ENCODE data around the gene MYRIP.
A peak's percentile ranks its signal among the peaks of the same experiment; 100 is the strongest.
"Not testable (repeated sequence)": the region's sequence is repeated elsewhere in the genome, so short reads cannot be mapped to it uniquely, and the experiment has no call there.

The MYRIP gene

DNA sequence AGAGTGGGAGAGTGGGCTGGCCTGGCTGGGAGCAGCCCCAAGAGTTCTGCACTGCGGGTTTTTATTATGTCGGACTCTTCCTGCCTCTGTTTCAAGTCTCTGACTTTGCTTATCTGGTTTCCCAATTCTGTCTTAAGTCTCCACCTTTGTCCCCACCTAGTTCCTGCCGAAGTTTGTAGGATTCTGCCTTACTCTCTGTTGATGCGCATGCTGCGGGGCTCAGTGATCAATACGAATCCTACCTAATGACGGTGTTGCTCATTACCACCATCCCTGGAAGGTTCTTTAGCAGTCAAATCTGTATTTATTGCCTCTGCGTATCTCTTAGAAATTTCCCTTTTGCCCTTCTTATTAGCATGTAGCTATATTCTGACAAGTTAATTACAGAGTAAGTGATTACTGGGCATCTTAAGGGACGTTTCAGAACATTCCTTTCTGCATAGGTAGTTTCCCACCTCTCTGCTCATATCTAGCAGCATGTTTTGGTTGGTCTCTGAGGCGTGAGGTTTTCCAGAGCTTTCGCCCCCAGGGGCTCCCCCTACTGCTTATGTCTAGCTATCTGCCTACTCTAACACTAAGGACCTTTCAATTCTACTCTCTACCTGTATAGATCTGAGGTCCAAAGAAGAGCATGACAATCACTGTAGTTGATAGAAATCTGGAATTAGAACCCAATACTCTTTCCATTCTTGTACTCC is 264.1 kb downstream of the MYRIP start:
- no peak for DNase-seq (ENCODE audit: extremely low read depth, low read depth)
- H3K4me3 ChIP-seq (replicated peaks; ENCODE audit: low read depth, low read length): no peak overlapping the region
- TF ChIP-seq, protein P1, sequence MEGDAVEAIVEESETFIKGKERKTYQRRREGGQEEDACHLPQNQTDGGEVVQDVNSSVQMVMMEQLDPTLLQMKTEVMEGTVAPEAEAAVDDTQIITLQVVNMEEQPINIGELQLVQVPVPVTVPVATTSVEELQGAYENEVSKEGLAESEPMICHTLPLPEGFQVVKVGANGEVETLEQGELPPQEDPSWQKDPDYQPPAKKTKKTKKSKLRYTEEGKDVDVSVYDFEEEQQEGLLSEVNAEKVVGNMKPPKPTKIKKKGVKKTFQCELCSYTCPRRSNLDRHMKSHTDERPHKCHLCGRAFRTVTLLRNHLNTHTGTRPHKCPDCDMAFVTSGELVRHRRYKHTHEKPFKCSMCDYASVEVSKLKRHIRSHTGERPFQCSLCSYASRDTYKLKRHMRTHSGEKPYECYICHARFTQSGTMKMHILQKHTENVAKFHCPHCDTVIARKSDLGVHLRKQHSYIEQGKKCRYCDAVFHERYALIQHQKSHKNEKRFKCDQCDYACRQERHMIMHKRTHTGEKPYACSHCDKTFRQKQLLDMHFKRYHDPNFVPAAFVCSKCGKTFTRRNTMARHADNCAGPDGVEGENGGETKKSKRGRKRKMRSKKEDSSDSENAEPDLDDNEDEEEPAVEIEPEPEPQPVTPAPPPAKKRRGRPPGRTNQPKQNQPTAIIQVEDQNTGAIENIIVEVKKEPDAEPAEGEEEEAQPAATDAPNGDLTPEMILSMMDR (IDR thresholded peaks at IDR 0.05; ENCODE audit: low read depth, low read length, missing control alignments): peak; percentile 6

DNA sequence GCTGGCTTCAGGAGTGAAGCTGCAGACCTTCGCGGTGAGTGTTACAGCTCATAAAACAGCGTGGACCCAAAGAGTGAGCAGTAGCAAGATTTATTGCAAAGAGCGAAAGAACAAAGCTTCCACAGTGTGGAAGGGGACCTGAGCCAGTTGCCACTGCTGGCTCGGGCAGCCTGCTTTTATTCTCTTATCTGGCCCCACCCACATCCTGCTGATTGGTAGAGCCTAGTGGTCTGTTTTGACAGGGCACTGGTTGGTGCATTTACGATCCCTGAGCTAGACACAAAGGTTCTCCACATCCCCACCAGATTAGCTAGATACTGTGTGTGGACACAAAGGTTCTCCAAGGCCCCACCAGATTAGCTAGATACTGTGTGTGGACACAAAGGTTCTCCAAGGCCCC is 267.7 kb downstream of the MYRIP start:
- not testable (repeated sequence) for DNase-seq (ENCODE audit: extremely low read depth, low read depth); H3K4me3 ChIP-seq (replicated peaks; ENCODE audit: low read depth, low read length)

DNA sequence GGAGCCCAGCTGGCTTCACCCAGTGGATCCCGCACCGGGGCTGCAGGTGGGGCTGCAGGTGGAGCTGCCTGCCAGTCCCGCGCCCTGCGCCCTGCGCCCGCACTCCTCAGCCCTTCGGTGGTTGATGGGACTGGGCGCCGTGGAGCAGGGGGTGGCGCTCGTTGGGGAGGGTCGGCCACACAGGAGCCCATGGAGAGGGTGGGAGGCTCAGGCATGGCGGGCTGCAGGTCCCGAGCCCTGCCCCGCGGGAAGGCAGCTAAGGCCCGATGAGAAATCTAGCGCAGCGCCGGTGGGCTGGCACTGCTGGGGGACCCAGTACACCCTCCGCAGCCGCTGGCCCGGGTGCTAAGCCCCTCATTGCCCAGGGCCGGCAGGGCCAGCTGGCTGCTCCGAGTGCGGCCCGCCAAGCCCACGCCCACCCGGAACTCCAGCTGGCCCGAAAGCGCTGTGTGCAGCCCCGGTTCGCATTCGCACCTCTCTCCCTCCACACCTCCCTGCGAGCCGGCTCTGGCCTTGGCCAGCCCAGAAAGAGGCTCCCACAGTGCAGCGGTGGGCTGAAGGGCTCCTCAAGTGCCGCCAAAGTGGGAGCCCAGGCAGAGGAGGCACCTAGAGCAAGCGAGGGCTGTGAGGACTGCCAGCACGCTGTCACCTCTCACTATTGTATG is 268.6 kb downstream of the MYRIP start:
- H3K4me3 ChIP-seq (replicated peaks; ENCODE audit: low read depth, low read length); DNase-seq (ENCODE audit: extremely low read depth, low read depth): not testable (repeated sequence)

DNA sequence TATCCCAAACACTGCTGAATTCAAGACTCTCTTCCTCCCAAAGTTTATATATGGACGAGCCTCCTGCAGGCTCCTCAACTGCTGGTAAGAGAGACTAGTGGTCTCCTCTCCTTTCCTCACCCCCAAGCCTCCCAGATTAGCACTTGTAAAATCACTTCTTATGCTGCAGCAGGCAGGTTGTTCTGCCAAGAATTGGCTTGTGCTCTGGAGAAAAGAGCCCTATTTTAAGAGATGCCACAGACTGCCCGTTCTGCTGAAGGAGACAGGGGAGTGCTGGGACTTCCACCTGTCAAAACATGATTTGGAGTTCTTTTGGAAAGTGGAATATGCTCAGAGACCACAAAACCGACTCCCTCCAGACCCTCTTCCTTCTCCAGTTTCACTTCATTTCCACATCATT is 269.2 kb downstream of the MYRIP start:
- DNase-seq (ENCODE audit: extremely low read depth, low read depth): no peak
- H3K4me3 ChIP-seq (replicated peaks; ENCODE audit: low read depth, low read length): no peak overlapping the region
- TF ChIP-seq, protein P1 (IDR thresholded peaks at IDR 0.05; ENCODE audit: low read depth, low read length, missing control alignments): no peak

DNA sequence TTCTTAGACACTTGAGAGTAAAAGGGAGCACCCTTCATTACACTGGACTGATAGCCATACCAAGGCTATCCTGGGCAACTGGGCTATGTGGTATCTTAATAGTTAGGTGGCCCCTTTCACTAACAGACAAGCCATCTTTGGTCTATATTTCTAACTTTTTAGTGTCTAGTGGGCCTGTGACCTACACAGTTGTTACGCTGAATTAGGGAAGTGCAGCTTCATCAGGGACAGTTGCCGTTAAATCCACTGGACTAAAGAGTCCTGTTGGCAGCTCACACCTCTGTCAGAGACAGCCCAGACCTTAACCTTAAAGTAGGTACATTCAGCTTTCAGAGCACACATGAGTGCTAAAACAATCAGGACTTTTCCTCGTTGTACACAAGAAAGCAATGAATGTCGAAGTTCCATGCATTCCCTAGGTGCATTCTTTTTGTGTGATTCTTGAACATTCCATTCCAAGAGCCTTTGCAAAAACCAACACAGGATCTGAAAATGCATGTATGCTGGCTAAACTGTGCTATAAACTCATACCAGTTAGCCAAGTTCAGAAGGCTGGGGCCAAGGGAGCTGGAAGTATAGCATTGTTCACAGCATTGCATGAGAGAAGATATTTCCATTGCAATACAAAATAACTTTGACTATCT is 269.9 kb downstream of the MYRIP start:
- DNase-seq (ENCODE audit: extremely low read depth, low read depth): no peak
- H3K4me3 ChIP-seq (replicated peaks; ENCODE audit: low read depth, low read length): no peak overlapping the region
- TF ChIP-seq, protein P1 (IDR thresholded peaks at IDR 0.05; ENCODE audit: low read depth, low read length, missing control alignments): no peak

DNA sequence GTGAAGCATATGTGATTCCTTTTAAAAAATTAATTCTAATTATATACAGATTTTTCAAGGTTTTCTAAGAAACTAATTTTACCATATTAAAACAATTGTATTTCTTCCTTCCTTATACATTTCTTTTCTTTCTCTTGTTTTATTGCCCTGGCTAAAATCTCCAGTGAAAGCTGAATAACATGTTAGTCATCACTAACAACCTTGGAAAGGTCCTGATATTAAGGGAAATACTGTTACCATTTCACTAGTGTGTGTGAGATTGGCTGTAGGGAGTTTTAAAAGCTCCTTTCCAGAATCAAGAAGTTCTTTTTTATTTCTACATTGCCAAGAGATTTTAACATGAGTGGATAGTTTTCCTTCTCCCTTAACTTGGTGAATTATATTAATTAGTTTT is 270.4 kb downstream of the MYRIP start:
- TF ChIP-seq, protein P1 (IDR thresholded peaks at IDR 0.05; ENCODE audit: low read depth, low read length, missing control alignments): no peak
- H3K4me3 ChIP-seq (replicated peaks; ENCODE audit: low read depth, low read length): no peak overlapping the region
- DNase-seq (ENCODE audit: extremely low read depth, low read depth): no peak

DNA sequence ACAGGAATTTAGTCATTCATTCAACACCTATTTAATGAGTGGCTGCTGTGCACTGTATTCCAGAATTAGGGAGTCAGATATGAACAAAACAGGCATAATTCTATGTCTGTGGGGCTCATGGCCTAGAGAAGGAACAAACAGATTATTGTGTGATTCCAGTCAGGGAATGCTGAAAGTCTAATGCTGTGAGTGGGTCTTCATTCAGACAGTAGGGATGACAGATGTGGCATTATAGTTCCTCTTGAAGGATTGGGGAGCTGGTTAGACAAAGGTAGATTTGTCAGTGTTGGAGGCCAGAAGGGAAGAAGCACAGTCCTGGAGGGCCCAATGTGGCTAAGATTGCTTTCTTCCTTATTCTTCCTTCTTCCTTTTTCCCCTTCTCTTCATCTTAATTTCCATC is 273.7 kb downstream of the MYRIP start:
- TF ChIP-seq, protein P1 (IDR thresholded peaks at IDR 0.05; ENCODE audit: low read depth, low read length, missing control alignments): no peak
- no peak overlapping the region for H3K4me3 ChIP-seq (replicated peaks; ENCODE audit: low read depth, low read length)
- DNase-seq (ENCODE audit: extremely low read depth, low read depth): no peak

DNA sequence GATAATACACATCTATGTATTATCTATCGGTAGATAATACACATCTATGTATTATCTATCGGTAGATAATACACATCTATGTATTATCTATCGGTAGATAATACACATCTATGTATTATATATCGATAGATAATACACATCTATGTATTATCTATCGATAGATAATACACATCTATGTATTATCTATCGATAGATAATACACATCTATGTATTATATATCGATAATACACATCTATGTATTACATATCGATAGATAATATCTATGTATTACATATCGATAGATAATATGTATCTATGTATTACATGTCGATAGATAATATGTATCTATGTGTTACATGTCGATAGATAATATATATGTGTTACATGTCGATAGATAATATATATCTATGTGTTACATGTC is 275.0 kb downstream of the MYRIP start:
- H3K4me3 ChIP-seq (replicated peaks; ENCODE audit: low read depth, low read length); DNase-seq (ENCODE audit: extremely low read depth, low read depth): not testable (repeated sequence)
